Tibial artery (tissue), 4 donors: Measurements from ENCODE around the gene SLC35G3.
A peak's percentile ranks its signal among the peaks of the same experiment; 100 is the strongest.
"Not testable (repeated sequence)": the region's sequence is repeated elsewhere in the genome, so short reads cannot be mapped to it uniquely, and the experiment has no call there.

Experiments
- DNase-seq, 2 donors: peaks; one replicate each; pipeline ENCODE4 v3.0.0-alpha.2; 2019
- H3K27ac ChIP-seq, 2 donors: fragments of 200-600 bp; sonication (generic) in 1 of 2; 1 replicate in 1 of 2; 2 replicates in 1 of 2; pipeline ENCODE4 v1.5.1; 2018 to 2019; ENCODE audit warnings: mild to moderate bottlenecking in 1 of 2
- H3K27me3 ChIP-seq, 2 donors: fragments of 200-600 bp; sonication (generic) in 1 of 2; one replicate each; pipeline versions ENCODE4 v1.5.1 to v1.6.0; 2016 to 2019
- H3K36me3 ChIP-seq, 3 donors: fragments of 200-600 bp; sonication (generic) in 2 of 3; one replicate each; pipeline ENCODE4 v1.5.1; 2016 to 2019; ENCODE audit warnings: mild to moderate bottlenecking in 2 of 3
- H3K4me1 ChIP-seq, 4 donors: fragments of 200-600 bp; sonication (generic) in 2 of 4; 1 replicate in 3 of 4; 2 replicates in 1 of 4; pipeline ENCODE4 v1.5.1; 2016 to 2019
- H3K4me3 ChIP-seq, 2 donors: fragments of 200-600 bp; sonication (generic) in 1 of 2; 1 replicate in 1 of 2; 2 replicates in 1 of 2; pipeline ENCODE4 v1.5.1; 2018 to 2019; ENCODE audit warnings: mild to moderate bottlenecking in 2 of 2
- H3K9me3 ChIP-seq, 3 donors: fragments of 200-600 bp; sonication (generic) in 1 of 3; one replicate each; pipeline ENCODE4 v1.5.1; 2016 to 2019
- intact Hi-C: fragments of 100-400 bp; cut with DNase I; formaldehyde crosslinking; loops from one replicate; pipeline ENCODE4 v1.15.0; 2023; ENCODE audit warnings: low total_unique reads
- TF ChIP-seq, protein P1 (sequence below), 2 experiments: fragments of 200-600 bp in 1 of 2; fragments of 450-650 bp in 1 of 2; IDR thresholded peaks; one replicate each; pipeline ENCODE4 v1.5.1; 2017 to 2019; ENCODE audit warnings: antibody characterized with exemption in 2 of 2, mild to moderate bottlenecking in 1 of 2, moderate library complexity in 1 of 2

SLC35G3 gene

DNA sequence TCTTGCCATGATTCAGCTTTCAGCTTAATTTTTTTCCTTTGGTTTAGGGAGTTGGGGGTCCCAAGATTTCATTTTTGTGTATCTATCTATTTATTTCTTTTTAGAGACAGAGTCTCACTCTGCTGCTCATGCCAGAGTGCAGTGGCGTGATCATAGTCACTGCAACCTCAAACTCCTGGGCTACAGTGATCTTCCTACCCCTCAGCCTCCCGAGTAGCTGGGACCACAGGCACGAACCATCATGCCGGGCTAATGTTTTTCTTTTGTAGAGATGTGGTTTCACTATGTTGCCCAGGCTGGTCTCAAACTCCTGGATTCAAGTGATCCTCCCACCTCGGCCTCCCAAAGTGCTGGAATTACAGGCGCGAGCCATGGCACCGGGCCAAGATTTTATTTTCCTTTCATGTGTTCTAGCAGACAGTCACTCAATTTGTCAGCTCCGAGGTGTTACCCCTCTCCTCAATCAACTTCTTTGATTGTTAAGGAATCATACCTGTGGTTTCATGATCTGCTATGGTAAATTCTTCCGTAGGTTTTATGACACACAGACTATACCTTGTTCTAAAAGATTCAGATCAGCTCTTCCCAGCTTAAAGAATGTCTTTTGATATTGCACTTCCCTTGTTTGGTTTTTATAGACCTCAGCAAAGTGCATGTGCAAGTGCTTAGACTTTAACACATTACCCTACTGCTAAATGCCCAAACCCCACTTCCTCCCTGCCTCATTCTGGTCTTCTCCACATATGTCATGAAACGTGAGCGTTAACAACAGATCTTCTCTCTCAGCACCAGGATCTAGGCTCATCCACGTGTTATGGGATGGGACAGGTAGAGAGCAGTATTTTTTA is 33.6 kb downstream of the SLC35G3 start:
- H3K27ac ChIP-seq = no peak overlapping the region
- H3K27me3 ChIP-seq = peaks cover 0 to 7% of the 10 kb centered on the region in 2 donors
- H3K36me3 ChIP-seq = no peaks in the 10 kb centered on the region
- DNase-seq = peak in 1 of 2 donors; percentile 29
- no peak overlapping the region for H3K4me3 ChIP-seq
- TF ChIP-seq, protein P1, sequence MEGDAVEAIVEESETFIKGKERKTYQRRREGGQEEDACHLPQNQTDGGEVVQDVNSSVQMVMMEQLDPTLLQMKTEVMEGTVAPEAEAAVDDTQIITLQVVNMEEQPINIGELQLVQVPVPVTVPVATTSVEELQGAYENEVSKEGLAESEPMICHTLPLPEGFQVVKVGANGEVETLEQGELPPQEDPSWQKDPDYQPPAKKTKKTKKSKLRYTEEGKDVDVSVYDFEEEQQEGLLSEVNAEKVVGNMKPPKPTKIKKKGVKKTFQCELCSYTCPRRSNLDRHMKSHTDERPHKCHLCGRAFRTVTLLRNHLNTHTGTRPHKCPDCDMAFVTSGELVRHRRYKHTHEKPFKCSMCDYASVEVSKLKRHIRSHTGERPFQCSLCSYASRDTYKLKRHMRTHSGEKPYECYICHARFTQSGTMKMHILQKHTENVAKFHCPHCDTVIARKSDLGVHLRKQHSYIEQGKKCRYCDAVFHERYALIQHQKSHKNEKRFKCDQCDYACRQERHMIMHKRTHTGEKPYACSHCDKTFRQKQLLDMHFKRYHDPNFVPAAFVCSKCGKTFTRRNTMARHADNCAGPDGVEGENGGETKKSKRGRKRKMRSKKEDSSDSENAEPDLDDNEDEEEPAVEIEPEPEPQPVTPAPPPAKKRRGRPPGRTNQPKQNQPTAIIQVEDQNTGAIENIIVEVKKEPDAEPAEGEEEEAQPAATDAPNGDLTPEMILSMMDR (IDR thresholded peaks at IDR 0.05) = no peak
- H3K9me3 ChIP-seq = no peaks in the 10 kb centered on the region
- intact Hi-C loops = no loop called here
- H3K4me1 ChIP-seq = no peaks in the 10 kb centered on the region

DNA sequence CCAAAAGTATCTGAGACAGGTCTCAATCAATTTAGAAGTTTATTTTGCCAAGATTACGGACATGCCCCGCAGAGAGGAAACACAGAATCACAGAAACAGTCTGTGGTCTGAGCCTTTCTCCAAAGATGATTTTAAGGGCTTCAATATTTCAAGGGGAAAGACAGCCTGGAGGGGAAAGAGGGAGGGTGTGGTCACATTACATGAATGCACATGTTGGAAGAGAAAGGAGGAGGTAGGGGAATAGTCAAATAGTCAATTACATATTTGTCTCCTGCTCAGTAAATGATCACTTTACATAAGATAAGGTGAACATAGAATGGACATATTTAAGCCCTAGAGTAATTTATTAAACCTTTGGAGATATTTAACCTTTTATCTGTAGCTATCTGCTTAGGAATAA is 34.3 kb downstream of the SLC35G3 start:
- H3K27ac ChIP-seq = no peak overlapping the region
- intact Hi-C loops = no loop called here
- H3K4me3 ChIP-seq = no peak overlapping the region

DNA sequence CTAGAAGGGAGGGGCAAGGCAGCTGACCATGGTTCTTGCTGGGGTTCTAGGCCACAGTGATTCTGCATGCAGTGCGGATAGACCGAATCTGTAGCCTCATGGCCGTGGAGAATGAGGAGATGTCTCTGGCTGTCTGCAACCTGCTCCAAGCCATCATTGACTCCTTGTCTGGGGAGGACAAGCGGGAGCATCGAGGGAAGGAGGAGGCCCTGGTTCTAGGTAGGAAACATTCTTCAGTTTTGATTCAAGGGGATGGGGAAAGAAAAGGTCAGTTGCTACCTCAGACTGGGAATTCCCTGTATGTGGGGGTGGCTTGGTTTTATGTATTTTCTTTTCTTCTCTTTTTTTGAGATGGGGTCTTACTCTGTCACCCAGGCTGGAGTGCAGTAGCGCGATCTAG is 38.9 kb downstream of the SLC35G3 start:
- Histone ChIP-seq H3K27ac (no peak overlapping the region), H3K27me3 (peaks cover 0 to 4% of the 10 kb centered on the region in 2 donors), H3K9me3 (no peaks in the 10 kb centered on the region), H3K4me3 (no peak overlapping the region), H3K36me3 (no peaks in the 10 kb centered on the region), H3K4me1 (no peaks in the 10 kb centered on the region)
- intact Hi-C loops = no loop called here
- DNase-seq = no peak
- TF ChIP-seq, protein P1 (IDR thresholded peaks at IDR 0.05) = no peak

More for the DNA sequence above, 34.3 kb downstream of the SLC35G3 start:
- H3K4me1 ChIP-seq = no peaks in the 10 kb centered on the region
- TF ChIP-seq, protein P1 (IDR thresholded peaks at IDR 0.05) = no peak
- no peaks in the 10 kb centered on the region for H3K9me3 ChIP-seq
- H3K27me3 ChIP-seq = peaks cover 0 to 8% of the 10 kb centered on the region in 2 donors
- DNase-seq = no peak
- no peaks in the 10 kb centered on the region for H3K36me3 ChIP-seq

DNA sequence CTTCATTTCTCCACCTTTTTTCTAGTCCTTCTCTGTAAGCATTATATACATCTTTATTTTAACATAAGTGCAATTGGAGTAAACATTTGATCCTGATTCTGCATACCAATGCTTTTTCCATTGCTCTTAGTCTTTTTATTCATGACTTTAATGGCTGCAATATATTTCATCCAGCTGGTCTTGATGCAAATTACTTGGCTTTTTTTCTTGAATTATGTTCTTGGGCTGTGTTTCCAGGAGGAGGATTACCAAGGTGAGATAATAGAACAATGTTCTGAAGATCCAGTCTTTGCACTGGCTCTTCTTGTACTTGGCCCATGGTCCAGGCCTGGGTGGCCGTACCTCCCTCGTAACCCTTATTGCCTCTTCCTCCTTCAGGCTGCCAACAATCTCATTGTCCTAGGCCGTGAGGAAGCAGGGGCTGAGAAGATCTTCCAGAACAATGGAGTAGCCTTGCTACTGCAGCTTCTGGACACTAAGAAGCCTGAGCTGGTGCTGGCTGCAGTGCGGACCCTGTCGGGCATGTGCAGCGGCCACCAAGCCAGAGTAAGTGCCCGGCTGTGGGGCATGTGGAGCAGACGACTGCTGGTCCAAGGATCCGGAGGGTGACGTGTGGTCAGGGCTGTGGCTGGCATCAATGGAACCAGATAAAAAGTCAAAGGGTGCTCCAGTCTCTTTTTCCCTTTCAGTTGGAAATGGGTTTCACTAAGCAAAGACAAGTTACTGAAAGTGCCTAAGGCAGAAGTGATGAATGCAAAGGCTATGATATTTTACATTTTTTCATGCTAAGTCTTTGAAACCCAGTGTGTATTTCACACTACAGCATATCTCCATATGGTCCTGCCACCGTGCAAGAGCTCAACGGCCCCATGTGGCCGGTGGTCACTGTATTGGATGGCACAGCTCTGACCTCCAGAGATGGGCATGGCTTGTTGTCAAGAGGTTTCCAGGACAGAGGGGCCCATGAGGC is 39.7 kb downstream of the SLC35G3 start:
- no peaks in the 10 kb centered on the region for H3K36me3 ChIP-seq
- H3K27ac ChIP-seq = no peak overlapping the region
- peak in 1 of 2 donors; percentile 37 for DNase-seq
- H3K9me3 ChIP-seq = no peaks in the 10 kb centered on the region
- TF ChIP-seq, protein P1 (IDR thresholded peaks at IDR 0.05) = no peak
- peaks cover 0 to 6% of the 10 kb centered on the region in 2 donors for H3K27me3 ChIP-seq
- intact Hi-C loops = no loop called here
- H3K4me3 ChIP-seq = no peak overlapping the region
- H3K4me1 ChIP-seq = no peaks in the 10 kb centered on the region

DNA sequence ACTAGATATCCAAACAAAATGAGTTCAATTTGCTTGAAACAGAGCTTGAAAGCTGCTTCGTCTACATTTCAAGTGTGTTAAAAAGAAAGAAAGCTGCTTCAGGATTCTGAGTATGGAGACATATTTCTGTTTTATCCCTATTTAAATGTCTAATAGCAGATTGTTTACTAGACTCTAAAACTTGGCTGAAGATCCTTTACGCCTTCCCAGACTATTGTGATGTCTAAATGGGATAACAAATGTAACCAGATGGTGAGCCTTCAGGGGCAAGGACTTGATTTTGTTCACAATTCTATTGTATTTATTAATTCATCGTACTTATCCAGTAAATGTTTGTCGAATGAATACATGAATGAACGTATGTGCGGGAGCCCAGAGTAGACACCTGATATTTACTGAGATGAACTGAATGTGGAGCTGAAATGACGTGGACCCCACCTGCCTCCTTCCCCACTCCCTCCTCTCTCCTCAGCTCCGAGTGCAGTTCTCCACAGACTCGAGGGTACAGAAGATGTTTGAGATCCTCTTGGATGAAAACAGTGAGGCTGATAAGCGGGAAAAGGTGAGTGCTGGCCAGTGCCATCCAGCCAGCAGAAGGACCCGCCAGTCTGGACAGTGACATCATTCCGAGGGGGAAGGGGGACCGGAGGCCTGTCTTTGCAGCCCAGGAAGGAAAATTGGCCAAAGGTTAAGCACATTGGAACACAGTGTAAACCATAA is 41.6 kb downstream of the SLC35G3 start:
- H3K4me1 ChIP-seq = no peaks in the 10 kb centered on the region
- H3K27me3 ChIP-seq = peaks cover 0 to 17% of the 10 kb centered on the region in 2 donors
- no peak overlapping the region for H3K4me3 ChIP-seq
- DNase-seq = no peak
- no peaks in the 10 kb centered on the region for H3K36me3 ChIP-seq
- no peaks in the 10 kb centered on the region for H3K9me3 ChIP-seq
- intact Hi-C loops = no loop called here
- TF ChIP-seq, protein P1 (IDR thresholded peaks at IDR 0.05) = no peak
- H3K27ac ChIP-seq = no peak overlapping the region

DNA sequence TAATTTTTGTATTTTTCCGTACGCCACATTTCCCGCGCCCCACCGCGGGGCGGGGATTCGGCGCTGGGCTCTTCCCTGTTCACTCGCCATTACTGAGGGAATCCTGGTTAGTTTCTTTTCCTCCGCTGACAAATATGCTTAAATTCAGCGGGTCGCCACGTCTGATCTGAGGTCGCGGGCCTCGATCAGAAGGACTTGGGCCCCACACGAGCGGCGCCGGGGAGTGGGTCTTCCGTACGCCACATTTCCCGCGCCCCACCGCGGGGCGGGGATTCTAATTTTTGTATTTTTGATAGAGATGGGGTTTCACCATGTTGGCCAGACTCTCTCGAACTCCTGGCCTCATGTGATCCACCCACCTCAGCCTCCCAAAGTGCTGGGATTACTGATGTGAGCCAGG is 43.1 kb downstream of the SLC35G3 start:
- intact Hi-C loops, H3K4me3 ChIP-seq, H3K27ac ChIP-seq, H3K9me3 ChIP-seq, DNase-seq, H3K36me3 ChIP-seq, H3K4me1 ChIP-seq: not testable (repeated sequence)
- peaks cover 0 to 21% of the 10 kb centered on the region in 2 donors for H3K27me3 ChIP-seq
